ENCODE results near the gene NUB1. TPM values are rescaled to one million over a fixed set of nuclear protein-coding genes. Genes with fewer than 3 reads are reported as not detected.

NUB1 gene
- total RNA-seq, 1 donor: 50.7 TPM

- no peaks in the 10 kb centered on the region for H3K9me3 ChIP-seq (ENCODE audit: low read depth, low read length)
- H2AFZ ChIP-seq (ENCODE audit: low read length): no peak overlapping the region
- H3K27ac ChIP-seq (ENCODE audit: low read depth, low read length): no peak overlapping the region
- no peaks in the 10 kb centered on the region for H3K79me2 ChIP-seq (ENCODE audit: insufficient read depth, low read length)
- peaks cover 3% of the 10 kb centered on the region for H3K4me1 ChIP-seq (ENCODE audit: insufficient read depth, low read length)
- no peak overlapping the region for H3K4me3 ChIP-seq (ENCODE audit: insufficient read depth, low read length)
- H4K20me1 ChIP-seq (ENCODE audit: insufficient read depth, low read length): no peaks in the 10 kb centered on the region
- H3K27me3 ChIP-seq (ENCODE audit: insufficient read depth, low read length): no peaks in the 10 kb centered on the region
- TF ChIP-seq CTCF (IDR thresholded peaks at IDR 0.05; ENCODE audit: extremely low read depth, low read depth, low read length): no peak
- peak; percentile 85 for DNase-seq (ENCODE audit: insufficient read length, low spot score, missing footprints)
- H3K4me2 ChIP-seq (ENCODE audit: insufficient read depth, low read length): no peak overlapping the region
- peaks cover 36% of the 10 kb centered on the region for H3K36me3 ChIP-seq (ENCODE audit: insufficient read depth, low read length)
Observed at GRCh38 chr7:151372612-151373265, 31.1 kb downstream of the NUB1 start.

- no peaks in the 10 kb centered on the region for H3K79me2 ChIP-seq (ENCODE audit: insufficient read depth, low read length)
- no peaks in the 10 kb centered on the region for H3K9me3 ChIP-seq (ENCODE audit: low read depth, low read length)
- no peak overlapping the region for H3K27ac ChIP-seq (ENCODE audit: low read depth, low read length)
- H2AFZ ChIP-seq (ENCODE audit: low read length): no peak overlapping the region
- no peak for TF ChIP-seq CTCF (IDR thresholded peaks at IDR 0.05; ENCODE audit: extremely low read depth, low read depth, low read length)
- peaks cover 33% of the 10 kb centered on the region for H3K36me3 ChIP-seq (ENCODE audit: insufficient read depth, low read length)
- DNase-seq (ENCODE audit: insufficient read length, low spot score, missing footprints): peak; percentile 56
- no peaks in the 10 kb centered on the region for H3K27me3 ChIP-seq (ENCODE audit: insufficient read depth, low read length)
- no peaks in the 10 kb centered on the region for H4K20me1 ChIP-seq (ENCODE audit: insufficient read depth, low read length)
- no peak overlapping the region for H3K4me2 ChIP-seq (ENCODE audit: insufficient read depth, low read length)
- H3K4me1 ChIP-seq (ENCODE audit: insufficient read depth, low read length): no peaks in the 10 kb centered on the region
- H3K4me3 ChIP-seq (ENCODE audit: insufficient read depth, low read length): no peak overlapping the region
Observed at GRCh38 chr7:151373599-151373998, 32.0 kb downstream of the NUB1 start.

GRCh38 chr7:151374139-151374538, 32.5 kb downstream of the NUB1 start:
- TF ChIP-seq CTCF (IDR thresholded peaks at IDR 0.05; ENCODE audit: extremely low read depth, low read depth, low read length): no peak
- Histone ChIP-seq H4K20me1 (ENCODE audit: insufficient read depth, low read length) (no peaks in the 10 kb centered on the region), H2AFZ (ENCODE audit: low read length) (no peak overlapping the region), H3K36me3 (ENCODE audit: insufficient read depth, low read length) (peaks cover 31% of the 10 kb centered on the region), H3K4me2 (ENCODE audit: insufficient read depth, low read length) (no peak overlapping the region), H3K4me1 (ENCODE audit: insufficient read depth, low read length) (no peaks in the 10 kb centered on the region), H3K27me3 (ENCODE audit: insufficient read depth, low read length) (no peaks in the 10 kb centered on the region), H3K79me2 (ENCODE audit: insufficient read depth, low read length) (no peaks in the 10 kb centered on the region), H3K4me3 (ENCODE audit: insufficient read depth, low read length) (no peak overlapping the region), H3K9me3 (ENCODE audit: low read depth, low read length) (no peaks in the 10 kb centered on the region), H3K27ac (ENCODE audit: low read depth, low read length) (no peak overlapping the region)
- DNase-seq (ENCODE audit: insufficient read length, low spot score, missing footprints): peak; percentile 48

GRCh38 chr7:151374726-151375125, 33.1 kb downstream of the NUB1 start:
- no peak overlapping the region for H3K4me2 ChIP-seq (ENCODE audit: insufficient read depth, low read length)
- H3K9me3 ChIP-seq (ENCODE audit: low read depth, low read length): no peaks in the 10 kb centered on the region
- DNase-seq (ENCODE audit: insufficient read length, low spot score, missing footprints): peak; percentile 49
- H3K27me3 ChIP-seq (ENCODE audit: insufficient read depth, low read length): no peaks in the 10 kb centered on the region
- no peak overlapping the region for H2AFZ ChIP-seq (ENCODE audit: low read length)
- TF ChIP-seq CTCF (IDR thresholded peaks at IDR 0.05; ENCODE audit: extremely low read depth, low read depth, low read length): no peak
- H3K4me1 ChIP-seq (ENCODE audit: insufficient read depth, low read length): no peaks in the 10 kb centered on the region
- no peak overlapping the region for H3K27ac ChIP-seq (ENCODE audit: low read depth, low read length)
- H3K79me2 ChIP-seq (ENCODE audit: insufficient read depth, low read length): no peaks in the 10 kb centered on the region
- H4K20me1 ChIP-seq (ENCODE audit: insufficient read depth, low read length): no peaks in the 10 kb centered on the region
- no peak overlapping the region for H3K4me3 ChIP-seq (ENCODE audit: insufficient read depth, low read length)
- H3K36me3 ChIP-seq (ENCODE audit: insufficient read depth, low read length): peaks cover 27% of the 10 kb centered on the region
